ENCODE measurements around the gene RAD9A. TPM values are rescaled to one million over a fixed set of nuclear protein-coding genes. Genes with fewer than 3 reads are reported as not detected.

Gene RAD9A
- total and polyA plus RNA-seq, 2 experiments from 2014 or later = 13.9 to 17.0 TPM

DNA sequence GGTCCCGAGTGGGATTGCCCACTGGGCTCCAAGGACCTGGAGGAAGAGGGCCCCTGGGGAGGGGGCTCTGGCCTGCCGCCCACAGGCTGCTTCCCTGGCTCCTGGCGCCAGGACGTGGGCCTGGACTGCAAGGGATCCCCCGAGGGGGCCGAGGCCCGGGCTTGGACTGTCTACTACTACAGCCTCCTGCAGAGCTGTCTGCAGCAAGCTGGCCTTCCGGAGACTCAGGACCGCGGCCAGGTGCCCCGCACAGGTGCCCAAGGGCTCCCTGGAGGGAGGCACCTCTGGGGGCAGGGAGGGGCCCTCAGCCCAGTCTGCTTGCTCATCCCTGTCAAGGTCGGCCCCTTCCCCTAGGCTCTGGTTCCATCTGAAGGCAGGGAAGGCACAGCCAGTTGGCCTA lies 25.6 kb downstream of the RAD9A start:
- Mint-ChIP-seq H3K4me1 (peaks cover 13% of the 10 kb centered on the region), H3K4me3 (no peak overlapping the region; the same call in 2 of the 3 replicates), H3K27ac (no peak overlapping the region), H3K36me3 (ENCODE audit: low read depth) (no peaks in the 10 kb centered on the region), H3K27me3 (ENCODE audit: insufficient read depth, low read depth, poor library complexity) (peaks cover 23% of the 10 kb centered on the region), H3K9me3 (no peaks in the 10 kb centered on the region)
- no peaks in the 10 kb centered on the region for H3K36me3 ChIP-seq (ENCODE audit: insufficient read depth)
- no peak overlapping the region for H3K27ac ChIP-seq (ENCODE audit: low read depth)
- H4K20me1 ChIP-seq (replicated peaks; ENCODE audit: insufficient read depth) = no peaks in the 10 kb centered on the region
- H3K4me1 ChIP-seq (ENCODE audit: insufficient read depth) = peaks cover 15% of the 10 kb centered on the region; the same call in 1 of the 2 replicates
- no peak for ATAC-seq
- no peak for DNase-seq (ENCODE audit: low spot score)
- no peak overlapping the region for H3K4me3 ChIP-seq
- H3F3A ChIP-seq (replicated peaks; ENCODE audit: low read depth) = no peaks in the 10 kb centered on the region
- TF ChIP-seq POLR2AphosphoS5 (IDR thresholded peaks at IDR 0.05; ENCODE audit: low read depth) = no peak
- no peak for TF ChIP-seq STAT1 (IDR thresholded peaks at IDR 0.05; ENCODE audit: unreplicated experiment)
- TF ChIP-seq, protein P1, sequence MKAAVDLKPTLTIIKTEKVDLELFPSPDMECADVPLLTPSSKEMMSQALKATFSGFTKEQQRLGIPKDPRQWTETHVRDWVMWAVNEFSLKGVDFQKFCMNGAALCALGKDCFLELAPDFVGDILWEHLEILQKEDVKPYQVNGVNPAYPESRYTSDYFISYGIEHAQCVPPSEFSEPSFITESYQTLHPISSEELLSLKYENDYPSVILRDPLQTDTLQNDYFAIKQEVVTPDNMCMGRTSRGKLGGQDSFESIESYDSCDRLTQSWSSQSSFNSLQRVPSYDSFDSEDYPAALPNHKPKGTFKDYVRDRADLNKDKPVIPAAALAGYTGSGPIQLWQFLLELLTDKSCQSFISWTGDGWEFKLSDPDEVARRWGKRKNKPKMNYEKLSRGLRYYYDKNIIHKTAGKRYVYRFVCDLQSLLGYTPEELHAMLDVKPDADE (IDR thresholded peaks at IDR 0.05) = no peak
- no peak for TF ChIP-seq CREB1 (CRISPR knock-in tag; IDR thresholded peaks at IDR 0.05; ENCODE audit: low read depth)
- TF ChIP-seq ZNF114 (CRISPR knock-in tag; IDR thresholded peaks at IDR 0.05) = no peak
- TF ChIP-seq, protein P2, sequence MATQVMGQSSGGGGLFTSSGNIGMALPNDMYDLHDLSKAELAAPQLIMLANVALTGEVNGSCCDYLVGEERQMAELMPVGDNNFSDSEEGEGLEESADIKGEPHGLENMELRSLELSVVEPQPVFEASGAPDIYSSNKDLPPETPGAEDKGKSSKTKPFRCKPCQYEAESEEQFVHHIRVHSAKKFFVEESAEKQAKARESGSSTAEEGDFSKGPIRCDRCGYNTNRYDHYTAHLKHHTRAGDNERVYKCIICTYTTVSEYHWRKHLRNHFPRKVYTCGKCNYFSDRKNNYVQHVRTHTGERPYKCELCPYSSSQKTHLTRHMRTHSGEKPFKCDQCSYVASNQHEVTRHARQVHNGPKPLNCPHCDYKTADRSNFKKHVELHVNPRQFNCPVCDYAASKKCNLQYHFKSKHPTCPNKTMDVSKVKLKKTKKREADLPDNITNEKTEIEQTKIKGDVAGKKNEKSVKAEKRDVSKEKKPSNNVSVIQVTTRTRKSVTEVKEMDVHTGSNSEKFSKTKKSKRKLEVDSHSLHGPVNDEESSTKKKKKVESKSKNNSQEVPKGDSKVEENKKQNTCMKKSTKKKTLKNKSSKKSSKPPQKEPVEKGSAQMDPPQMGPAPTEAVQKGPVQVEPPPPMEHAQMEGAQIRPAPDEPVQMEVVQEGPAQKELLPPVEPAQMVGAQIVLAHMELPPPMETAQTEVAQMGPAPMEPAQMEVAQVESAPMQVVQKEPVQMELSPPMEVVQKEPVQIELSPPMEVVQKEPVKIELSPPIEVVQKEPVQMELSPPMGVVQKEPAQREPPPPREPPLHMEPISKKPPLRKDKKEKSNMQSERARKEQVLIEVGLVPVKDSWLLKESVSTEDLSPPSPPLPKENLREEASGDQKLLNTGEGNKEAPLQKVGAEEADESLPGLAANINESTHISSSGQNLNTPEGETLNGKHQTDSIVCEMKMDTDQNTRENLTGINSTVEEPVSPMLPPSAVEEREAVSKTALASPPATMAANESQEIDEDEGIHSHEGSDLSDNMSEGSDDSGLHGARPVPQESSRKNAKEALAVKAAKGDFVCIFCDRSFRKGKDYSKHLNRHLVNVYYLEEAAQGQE (IDR thresholded peaks at IDR 0.05; ENCODE audit: unreplicated experiment) = no peak
- TF ChIP-seq NANOG (IDR thresholded peaks at IDR 0.05; ENCODE audit: borderline replicate concordance) = no peak
- TF ChIP-seq EZH2phosphoT487 (IDR thresholded peaks at IDR 0.05; ENCODE audit: unreplicated experiment) = no peak
- TF ChIP-seq, protein P3, sequence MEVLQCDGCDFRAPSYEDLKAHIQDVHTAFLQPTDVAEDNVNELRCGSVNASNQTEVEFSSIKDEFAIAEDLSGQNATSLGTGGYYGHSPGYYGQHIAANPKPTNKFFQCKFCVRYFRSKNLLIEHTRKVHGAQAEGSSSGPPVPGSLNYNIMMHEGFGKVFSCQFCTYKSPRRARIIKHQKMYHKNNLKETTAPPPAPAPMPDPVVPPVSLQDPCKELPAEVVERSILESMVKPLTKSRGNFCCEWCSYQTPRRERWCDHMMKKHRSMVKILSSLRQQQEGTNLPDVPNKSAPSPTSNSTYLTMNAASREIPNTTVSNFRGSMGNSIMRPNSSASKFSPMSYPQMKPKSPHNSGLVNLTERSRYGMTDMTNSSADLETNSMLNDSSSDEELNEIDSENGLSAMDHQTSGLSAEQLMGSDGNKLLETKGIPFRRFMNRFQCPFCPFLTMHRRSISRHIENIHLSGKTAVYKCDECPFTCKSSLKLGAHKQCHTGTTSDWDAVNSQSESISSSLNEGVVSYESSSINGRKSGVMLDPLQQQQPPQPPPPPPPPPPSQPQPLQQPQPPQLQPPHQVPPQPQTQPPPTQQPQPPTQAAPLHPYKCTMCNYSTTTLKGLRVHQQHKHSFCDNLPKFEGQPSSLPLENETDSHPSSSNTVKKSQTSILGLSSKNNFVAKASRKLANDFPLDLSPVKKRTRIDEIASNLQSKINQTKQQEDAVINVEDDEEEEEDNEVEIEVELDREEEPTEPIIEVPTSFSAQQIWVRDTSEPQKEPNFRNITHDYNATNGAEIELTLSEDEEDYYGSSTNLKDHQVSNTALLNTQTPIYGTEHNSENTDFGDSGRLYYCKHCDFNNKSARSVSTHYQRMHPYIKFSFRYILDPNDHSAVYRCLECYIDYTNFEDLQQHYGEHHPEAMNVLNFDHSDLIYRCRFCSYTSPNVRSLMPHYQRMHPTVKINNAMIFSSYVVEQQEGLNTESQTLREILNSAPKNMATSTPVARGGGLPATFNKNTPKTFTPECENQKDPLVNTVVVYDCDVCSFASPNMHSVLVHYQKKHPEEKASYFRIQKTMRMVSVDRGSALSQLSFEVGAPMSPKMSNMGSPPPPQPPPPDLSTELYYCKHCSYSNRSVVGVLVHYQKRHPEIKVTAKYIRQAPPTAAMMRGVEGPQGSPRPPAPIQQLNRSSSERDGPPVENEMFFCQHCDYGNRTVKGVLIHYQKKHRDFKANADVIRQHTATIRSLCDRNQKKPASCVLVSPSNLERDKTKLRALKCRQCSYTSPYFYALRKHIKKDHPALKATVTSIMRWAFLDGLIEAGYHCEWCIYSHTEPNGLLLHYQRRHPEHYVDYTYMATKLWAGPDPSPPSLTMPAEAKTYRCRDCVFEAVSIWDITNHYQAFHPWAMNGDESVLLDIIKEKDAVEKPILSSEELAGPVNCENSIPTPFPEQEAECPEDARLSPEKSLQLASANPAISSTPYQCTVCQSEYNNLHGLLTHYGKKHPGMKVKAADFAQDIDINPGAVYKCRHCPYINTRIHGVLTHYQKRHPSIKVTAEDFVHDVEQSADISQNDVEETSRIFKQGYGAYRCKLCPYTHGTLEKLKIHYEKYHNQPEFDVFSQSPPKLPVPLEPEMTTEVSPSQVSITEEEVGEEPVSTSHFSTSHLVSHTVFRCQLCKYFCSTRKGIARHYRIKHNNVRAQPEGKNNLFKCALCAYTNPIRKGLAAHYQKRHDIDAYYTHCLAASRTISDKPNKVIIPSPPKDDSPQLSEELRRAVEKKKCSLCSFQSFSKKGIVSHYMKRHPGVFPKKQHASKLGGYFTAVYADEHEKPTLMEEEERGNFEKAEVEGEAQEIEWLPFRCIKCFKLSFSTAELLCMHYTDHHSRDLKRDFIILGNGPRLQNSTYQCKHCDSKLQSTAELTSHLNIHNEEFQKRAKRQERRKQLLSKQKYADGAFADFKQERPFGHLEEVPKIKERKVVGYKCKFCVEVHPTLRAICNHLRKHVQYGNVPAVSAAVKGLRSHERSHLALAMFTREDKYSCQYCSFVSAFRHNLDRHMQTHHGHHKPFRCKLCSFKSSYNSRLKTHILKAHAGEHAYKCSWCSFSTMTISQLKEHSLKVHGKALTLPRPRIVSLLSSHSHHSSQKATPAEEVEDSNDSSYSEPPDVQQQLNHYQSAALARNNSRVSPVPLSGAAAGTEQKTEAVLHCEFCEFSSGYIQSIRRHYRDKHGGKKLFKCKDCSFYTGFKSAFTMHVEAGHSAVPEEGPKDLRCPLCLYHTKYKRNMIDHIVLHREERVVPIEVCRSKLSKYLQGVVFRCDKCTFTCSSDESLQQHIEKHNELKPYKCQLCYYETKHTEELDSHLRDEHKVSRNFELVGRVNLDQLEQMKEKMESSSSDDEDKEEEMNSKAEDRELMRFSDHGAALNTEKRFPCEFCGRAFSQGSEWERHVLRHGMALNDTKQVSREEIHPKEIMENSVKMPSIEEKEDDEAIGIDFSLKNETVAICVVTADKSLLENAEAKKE (CRISPR knock-in tag; IDR thresholded peaks at IDR 0.05) = no peak
- no peak for TF ChIP-seq JUNB (IDR thresholded peaks at IDR 0.05; ENCODE audit: unreplicated experiment)
- TF ChIP-seq EZH2 (IDR thresholded peaks at IDR 0.05; ENCODE audit: low read depth, unreplicated experiment) = no peak
- TF ChIP-seq, protein P4, sequence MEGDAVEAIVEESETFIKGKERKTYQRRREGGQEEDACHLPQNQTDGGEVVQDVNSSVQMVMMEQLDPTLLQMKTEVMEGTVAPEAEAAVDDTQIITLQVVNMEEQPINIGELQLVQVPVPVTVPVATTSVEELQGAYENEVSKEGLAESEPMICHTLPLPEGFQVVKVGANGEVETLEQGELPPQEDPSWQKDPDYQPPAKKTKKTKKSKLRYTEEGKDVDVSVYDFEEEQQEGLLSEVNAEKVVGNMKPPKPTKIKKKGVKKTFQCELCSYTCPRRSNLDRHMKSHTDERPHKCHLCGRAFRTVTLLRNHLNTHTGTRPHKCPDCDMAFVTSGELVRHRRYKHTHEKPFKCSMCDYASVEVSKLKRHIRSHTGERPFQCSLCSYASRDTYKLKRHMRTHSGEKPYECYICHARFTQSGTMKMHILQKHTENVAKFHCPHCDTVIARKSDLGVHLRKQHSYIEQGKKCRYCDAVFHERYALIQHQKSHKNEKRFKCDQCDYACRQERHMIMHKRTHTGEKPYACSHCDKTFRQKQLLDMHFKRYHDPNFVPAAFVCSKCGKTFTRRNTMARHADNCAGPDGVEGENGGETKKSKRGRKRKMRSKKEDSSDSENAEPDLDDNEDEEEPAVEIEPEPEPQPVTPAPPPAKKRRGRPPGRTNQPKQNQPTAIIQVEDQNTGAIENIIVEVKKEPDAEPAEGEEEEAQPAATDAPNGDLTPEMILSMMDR (conservative IDR thresholded peaks at IDR 0.05; ENCODE audit: low read depth in 2 of 2) = no peak
- no peak for TF ChIP-seq ZNF331 (CRISPR knock-in tag; IDR thresholded peaks at IDR 0.05; ENCODE audit: low read depth)
- H2AFZ ChIP-seq = no peak overlapping the region
- H3K9me2 ChIP-seq (ENCODE audit: insufficient read depth) = no peaks in the 10 kb centered on the region
- no peaks in the 10 kb centered on the region for H3K79me2 ChIP-seq (replicated peaks; ENCODE audit: insufficient read depth)
- H3K4me2 ChIP-seq = no peak overlapping the region
- H3K27me3 ChIP-seq (ENCODE audit: insufficient read depth) = peaks cover 16% of the 10 kb centered on the region; the same call in 1 of the 2 replicates

All from GM23338 (cell line).